ENCODE results near the gene LSAMP. TPM values are rescaled to one million over a fixed set of nuclear protein-coding genes. Genes with fewer than 3 reads are reported as not detected.

The LSAMP gene
- total and polyA plus RNA-seq, 2 of the 8 experiments (the other 6 are each of a cell fraction or from before 2014, with no cell fraction given) = 1.8 to 5.7 TPM

GRCh38 chr3:116164039-116164438 is 281.2 kb downstream of the LSAMP start:
- Histone ChIP-seq H3K18ac (ENCODE audit: extremely low read depth, low read length) (no peak overlapping the region), H3K9me3 (ENCODE audit: insufficient read depth in 2 of 2, low read depth in 1 of 2, low read length in 1 of 2) (no peaks in the 10 kb centered on the region), H3K27ac (ENCODE audit: low read depth, low read length) (no peak overlapping the region), H3K36me3 (ENCODE audit: control insufficient read depth in 2 of 4, insufficient read depth in 4 of 4, low read length in 3 of 4) (no peaks in the 10 kb centered on the region), H3K23ac (ENCODE audit: insufficient read length) (no peak overlapping the region), H4K20me1 (replicated peaks in 1 of 2; ENCODE audit: control insufficient read depth in 1 of 2, insufficient read depth in 2 of 2, low read length in 2 of 2) (no peaks in the 10 kb centered on the region), H2BK12ac (ENCODE audit: low read depth, low read length) (no peak overlapping the region), H4K5ac (ENCODE audit: insufficient read length, low read depth, low read length) (no peak overlapping the region), H2AK5ac (ENCODE audit: low read depth, low read length) (no peak overlapping the region), H3K4me1 (replicated peaks in 1 of 4; ENCODE audit: control insufficient read depth in 3 of 4, insufficient read depth in 4 of 4, low read length in 3 of 4) (no peaks in the 10 kb centered on the region; a peak in 1 of 7 replicates), H4K91ac (replicated peaks; ENCODE audit: insufficient read length, low read length) (no peak overlapping the region), H2BK20ac (ENCODE audit: low read length) (no peak overlapping the region), H3K4ac (replicated peaks; ENCODE audit: insufficient read length, low read depth, low read length) (no peak overlapping the region), H2BK15ac (ENCODE audit: low read length) (no peak overlapping the region), H3K4me2 (ENCODE audit: insufficient read depth in 1 of 2, low read depth in 2 of 2, low read length in 2 of 2) (no peak overlapping the region), H2BK5ac (ENCODE audit: low read depth, low read length) (no peak overlapping the region), H4K8ac (ENCODE audit: extremely low read depth, insufficient read depth, low read length) (no peak overlapping the region), H3K23me2 (ENCODE audit: low read depth, low read length) (no peaks in the 10 kb centered on the region), H3K79me1 (ENCODE audit: low read depth, low read length) (no peaks in the 10 kb centered on the region), H3K56ac (replicated peaks; ENCODE audit: insufficient read length, low read depth, low read length) (no peak overlapping the region), H3K4me3 (ENCODE audit: extremely low read depth in 1 of 4, insufficient read depth in 2 of 4, low read depth in 3 of 4, low read length in 4 of 4) (no peak overlapping the region), H3K79me2 (ENCODE audit: control insufficient read depth in 1 of 2, insufficient read depth in 2 of 2, low read length in 2 of 2) (no peaks in the 10 kb centered on the region), H3K14ac (ENCODE audit: insufficient read length) (no peak overlapping the region), H3K27me3 (replicated peaks in 1 of 4; ENCODE audit: control insufficient read depth in 3 of 4, extremely low read depth in 1 of 4, insufficient read depth in 3 of 4, low read length in 3 of 4) (no peaks in the 10 kb centered on the region), H2AFZ (ENCODE audit: low read length) (no peak overlapping the region), H2BK120ac (replicated peaks; ENCODE audit: low read depth, low read length) (no peak overlapping the region), H3K9ac (replicated peaks in 1 of 4; ENCODE audit: extremely low read depth in 1 of 4, low read depth in 3 of 4, low read length in 3 of 4) (no peak overlapping the region)
- DNase-seq (ENCODE audit: low read depth in 1 of 2, low spot score in 2 of 2) (no peak), FAIRE-seq (no peak)
- ChIA-PET CTCF (ENCODE audit: partially characterized antibody) (interaction anchor here (1.5 kb wide), 1 partner anchor 10 kb away, joined by 5 read pairs; no protein-coding TSS in a partner anchor), POLR2A (ENCODE audit: partially characterized antibody) (no interaction called here)
- WGBS, 2 experiments (ENCODE audit: extremely low coverage in 1 of 2, insufficient coverage in 1 of 2, insufficient read length in 1 of 2, insufficient replicate concordance in 2 of 2, low coverage in 1 of 2, low lambda C conversion rate in 2 of 2, missing lambda C conversion rate in 1 of 2) = 90% methylated on average over 2 of the region's 2 CpGs; no CpG with 5 or more reads in 1 of the 2 experiments
- TF ChIP-seq RNF2 (IDR thresholded peaks at IDR 0.05; ENCODE audit: borderline replicate concordance, low read depth, low read length, missing control alignments, poor library complexity, severe bottlenecking) (no peak), TEAD4 (IDR thresholded peaks at IDR 0.05; ENCODE audit: low read depth, low read length) (no peak), CREB1 (IDR thresholded peaks at IDR 0.05) (no peak), GTF2F1 (IDR thresholded peaks at IDR 0.05; ENCODE audit: borderline replicate concordance, low read depth, low read length) (no peak), ATF3 (IDR thresholded peaks at IDR 0.05; ENCODE audit: insufficient read depth, low read depth, low read length) (no peak), E2F6 (IDR thresholded peaks at IDR 0.05) (no peak), CBX5 (IDR thresholded peaks at IDR 0.05; ENCODE audit: low read depth, low read length) (no peak), JUN (IDR thresholded peaks at IDR 0.05; ENCODE audit: low read depth, low read length) (no peak), CTCF (IDR thresholded peaks at IDR 0.05; ENCODE audit: control extremely low read depth in 1 of 3, insufficient read depth in 1 of 3, low read depth in 1 of 3, low read length in 3 of 3) (no peak), RXRA (IDR thresholded peaks at IDR 0.05; ENCODE audit: insufficient read depth, low read depth, low read length) (no peak), ASH2L (IDR thresholded peaks at IDR 0.05; ENCODE audit: low read length) (no peak)

Measured in H1 (cell line).